Fibroblast of mammary gland (primary cell): Measurements from ENCODE around the gene CCDC152.

ENCODE experiments used
- DNase-seq: peaks from one replicate; pipeline ENCODE4 v3.0.0-alpha.2; 2010; ENCODE audit warnings: low read depth
- H3K4me3 ChIP-seq: 2 replicates; pipeline ENCODE4 v1.5.1; 2011; ENCODE audit warnings: low read depth, mild to moderate bottlenecking, low read length, moderate library complexity; ENCODE audit not compliant: control insufficient read depth
- CTCF ChIP-seq: conservative IDR thresholded peaks from 2 replicates; pipeline ENCODE4 v1.5.1; 2011; ENCODE audit warnings: low read depth, low read length, inconsistent platforms; ENCODE audit not compliant: control insufficient read depth, insufficient read depth

CCDC152 gene

DNA sequence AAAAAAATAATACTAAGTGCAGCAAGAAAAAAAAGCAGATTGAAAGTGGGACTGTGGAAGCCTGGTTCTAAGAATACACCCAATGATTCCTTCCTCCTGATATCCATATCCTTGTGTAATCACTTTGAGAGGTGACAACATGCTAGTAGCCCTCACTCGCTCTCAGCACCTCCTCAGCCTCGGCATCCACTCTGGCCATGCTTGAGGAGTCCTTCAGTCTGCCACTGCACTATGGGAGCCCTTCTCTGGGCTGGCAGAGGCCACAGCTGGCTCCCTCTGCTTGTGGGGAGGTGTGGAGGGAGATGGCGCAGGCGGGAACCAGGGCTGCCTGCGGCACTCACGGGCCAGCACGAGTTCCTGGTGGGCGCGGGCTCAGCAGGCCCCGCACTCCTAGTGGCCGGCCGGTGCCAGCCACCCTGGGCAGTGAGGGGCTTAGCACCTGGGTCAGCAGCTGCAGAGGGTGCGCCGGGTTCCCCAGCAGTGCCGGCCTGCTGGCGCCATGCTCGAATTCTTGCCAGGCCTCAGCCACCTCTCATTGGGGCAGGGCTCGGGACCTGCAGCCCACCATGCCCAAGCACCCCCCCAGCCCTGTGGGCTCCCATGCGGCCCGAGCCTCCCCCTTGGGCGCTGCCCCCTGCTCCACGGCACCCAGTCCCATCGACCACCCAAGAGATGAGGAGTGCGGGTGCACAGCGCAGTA, 79.6 kb downstream of the CCDC152 start:
- TF ChIP-seq CTCF = no peak
- DNase-seq = no peak

DNA sequence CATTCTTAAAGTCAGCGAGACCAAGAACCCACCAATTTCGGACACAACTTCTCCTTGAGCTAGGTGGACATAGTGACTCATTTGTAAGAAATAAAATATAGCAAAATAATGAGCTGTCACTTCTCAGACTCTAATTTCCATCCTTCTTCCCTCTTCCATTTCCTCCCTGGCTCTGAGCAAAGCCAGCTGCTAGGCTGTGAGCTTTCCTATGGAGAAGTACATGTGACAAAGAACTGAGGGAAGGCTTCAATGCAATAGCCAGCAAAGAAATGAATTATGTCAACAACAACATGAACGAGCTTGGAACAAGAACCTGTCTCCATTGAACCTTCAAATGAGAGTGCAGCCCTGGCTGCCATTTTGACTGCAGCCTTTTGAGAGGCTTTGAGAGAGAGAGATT, 81.0 kb downstream of the CCDC152 start:
- no peak overlapping the region for H3K4me3 ChIP-seq
- no peak for DNase-seq
- no peak for TF ChIP-seq CTCF

More for the DNA sequence above, 79.6 kb downstream of the CCDC152 start:
- H3K4me3 ChIP-seq = no peak overlapping the region

- DNase-seq = no peak
- TF ChIP-seq CTCF = no peak
- no peak overlapping the region for H3K4me3 ChIP-seq
These were observed 82.6 kb downstream of the CCDC152 start for GRCh38 chr5:42839196-42839595.

DNA sequence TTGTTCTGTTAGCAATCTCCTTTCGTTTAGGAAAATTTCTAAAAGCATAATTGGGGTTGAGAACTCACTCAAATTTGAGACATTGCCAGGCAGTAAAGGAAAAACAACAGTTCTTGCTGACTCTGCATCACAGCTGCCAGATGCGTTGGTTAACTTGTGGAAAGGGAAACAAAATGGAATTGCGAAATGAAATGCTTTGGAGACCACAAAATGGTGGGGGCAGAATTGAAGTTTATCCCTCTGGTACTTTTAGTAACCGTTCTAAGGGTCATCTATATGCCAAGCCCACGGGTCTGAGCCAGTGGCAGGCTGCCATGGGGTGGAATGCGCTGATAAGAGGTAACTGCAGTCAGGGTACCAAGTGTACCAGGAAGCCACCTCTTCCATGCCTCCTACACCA, 83.7 kb downstream of the CCDC152 start:
- no peak for TF ChIP-seq CTCF
- H3K4me3 ChIP-seq = no peak overlapping the region
- DNase-seq = peak; percentile 97

GRCh38 chr5:42840842-42841567, 84.4 kb downstream of the CCDC152 start:
- no peak for DNase-seq
- TF ChIP-seq CTCF = no peak
- no peak overlapping the region for H3K4me3 ChIP-seq

DNA sequence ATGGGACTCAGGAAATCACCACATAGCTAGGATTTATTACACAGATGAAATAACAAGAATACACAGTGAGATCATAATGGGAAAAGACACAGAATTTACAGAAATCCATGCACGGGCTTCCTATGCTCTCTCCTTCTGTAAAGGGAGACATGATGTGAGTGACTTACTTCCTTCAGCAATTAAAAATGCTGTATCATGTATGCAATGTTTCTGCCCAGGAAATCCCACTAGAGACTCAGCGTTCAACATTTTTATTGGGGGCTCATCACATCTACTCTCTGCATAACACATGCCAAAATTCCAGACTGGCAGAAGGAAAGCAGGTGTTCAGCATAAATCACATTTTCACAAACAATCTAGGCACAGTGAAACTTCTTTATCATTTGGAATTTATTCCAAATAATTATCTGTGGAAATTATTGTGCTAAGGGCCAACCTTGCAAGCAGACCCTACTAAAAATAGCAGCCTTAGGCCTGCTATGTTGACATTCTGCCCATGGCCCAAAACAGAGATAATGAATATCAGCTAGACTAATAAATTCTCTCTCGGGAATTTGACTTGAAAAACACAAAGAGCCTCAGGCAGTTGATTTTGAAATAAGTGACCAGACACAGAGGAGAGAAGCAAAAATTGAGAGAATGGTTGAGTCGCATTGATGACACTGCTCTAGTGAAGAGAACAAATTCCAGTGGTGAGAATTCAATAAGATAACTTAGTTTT, 86.5 kb downstream of the CCDC152 start:
- peak; percentile 46 for DNase-seq
- no peak for TF ChIP-seq CTCF
- no peak overlapping the region for H3K4me3 ChIP-seq
